Measurements from ENCODE around the gene CTTN. TPM values are rescaled to one million over a fixed set of nuclear protein-coding genes. Genes with fewer than 3 reads are reported as not detected.

CTTN gene
- total RNA-seq, 1 donor from 2014 or later = 211 TPM

- H3K36me3 Mint-ChIP-seq = peaks cover 16% of the 10 kb centered on the region
- TF ChIP-seq, protein P1, sequence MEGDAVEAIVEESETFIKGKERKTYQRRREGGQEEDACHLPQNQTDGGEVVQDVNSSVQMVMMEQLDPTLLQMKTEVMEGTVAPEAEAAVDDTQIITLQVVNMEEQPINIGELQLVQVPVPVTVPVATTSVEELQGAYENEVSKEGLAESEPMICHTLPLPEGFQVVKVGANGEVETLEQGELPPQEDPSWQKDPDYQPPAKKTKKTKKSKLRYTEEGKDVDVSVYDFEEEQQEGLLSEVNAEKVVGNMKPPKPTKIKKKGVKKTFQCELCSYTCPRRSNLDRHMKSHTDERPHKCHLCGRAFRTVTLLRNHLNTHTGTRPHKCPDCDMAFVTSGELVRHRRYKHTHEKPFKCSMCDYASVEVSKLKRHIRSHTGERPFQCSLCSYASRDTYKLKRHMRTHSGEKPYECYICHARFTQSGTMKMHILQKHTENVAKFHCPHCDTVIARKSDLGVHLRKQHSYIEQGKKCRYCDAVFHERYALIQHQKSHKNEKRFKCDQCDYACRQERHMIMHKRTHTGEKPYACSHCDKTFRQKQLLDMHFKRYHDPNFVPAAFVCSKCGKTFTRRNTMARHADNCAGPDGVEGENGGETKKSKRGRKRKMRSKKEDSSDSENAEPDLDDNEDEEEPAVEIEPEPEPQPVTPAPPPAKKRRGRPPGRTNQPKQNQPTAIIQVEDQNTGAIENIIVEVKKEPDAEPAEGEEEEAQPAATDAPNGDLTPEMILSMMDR (conservative IDR thresholded peaks at IDR 0.05) = no peak
- no peak for DNase-seq (ENCODE audit: extremely low spot score, unreplicated experiment)
Measured at GRCh38 chr11:70437111-70437784, 38.9 kb downstream of the CTTN start.

DNA sequence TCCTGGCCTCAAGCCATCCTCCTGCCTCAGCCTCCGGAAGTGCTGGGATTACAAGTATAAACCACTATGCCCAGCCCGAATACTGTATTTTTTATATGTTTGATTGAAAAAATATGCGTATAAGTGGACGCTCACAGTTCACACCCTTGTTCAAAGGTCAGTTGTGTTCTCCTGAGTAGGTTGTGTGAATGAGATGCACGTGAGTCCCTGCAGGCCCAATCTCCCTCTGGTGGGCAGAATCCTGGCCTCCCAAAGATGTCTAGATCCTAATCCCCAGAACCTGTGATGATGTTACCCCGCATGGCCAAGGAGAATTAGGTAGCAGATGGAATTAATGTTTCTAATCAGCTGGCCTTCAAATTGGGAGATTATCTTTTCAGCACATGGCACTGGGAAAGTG lies 41.9 kb downstream of the CTTN start:
- no peak for DNase-seq (ENCODE audit: extremely low spot score, unreplicated experiment)
- Mint-ChIP-seq H3K4me1 (ENCODE audit: unreplicated experiment) (no peaks in the 10 kb centered on the region), H3K27ac (no peak overlapping the region), H3K9me3 (no peaks in the 10 kb centered on the region), H3K27me3 (no peaks in the 10 kb centered on the region), H3K36me3 (peaks cover 7% of the 10 kb centered on the region), H3K4me3 (no peak overlapping the region)
- TF ChIP-seq, protein P1 (conservative IDR thresholded peaks at IDR 0.05) = peak; percentile 23

More at GRCh38 chr11:70437111-70437784, 38.9 kb downstream of the CTTN start:
- Mint-ChIP-seq H3K27ac (no peak overlapping the region), H3K4me3 (no peak overlapping the region), H3K4me1 (ENCODE audit: unreplicated experiment) (no peaks in the 10 kb centered on the region), H3K9me3 (no peaks in the 10 kb centered on the region), H3K27me3 (no peaks in the 10 kb centered on the region)

DNA sequence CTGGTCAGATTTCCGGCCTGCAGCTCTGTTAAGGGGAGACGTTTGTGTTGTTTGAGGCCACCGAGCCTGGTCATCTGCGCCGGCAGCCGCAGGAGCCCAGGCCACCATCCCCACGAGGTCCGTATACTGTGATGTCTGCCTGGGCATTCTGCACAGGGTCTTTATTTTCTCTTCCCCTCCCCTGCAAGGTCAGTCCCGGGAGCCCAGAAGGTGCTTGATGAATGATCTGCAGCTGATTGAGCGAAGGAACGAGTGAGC lies 45.4 kb downstream of the CTTN start:
- no peak overlapping the region for H3K27ac Mint-ChIP-seq

DNA sequence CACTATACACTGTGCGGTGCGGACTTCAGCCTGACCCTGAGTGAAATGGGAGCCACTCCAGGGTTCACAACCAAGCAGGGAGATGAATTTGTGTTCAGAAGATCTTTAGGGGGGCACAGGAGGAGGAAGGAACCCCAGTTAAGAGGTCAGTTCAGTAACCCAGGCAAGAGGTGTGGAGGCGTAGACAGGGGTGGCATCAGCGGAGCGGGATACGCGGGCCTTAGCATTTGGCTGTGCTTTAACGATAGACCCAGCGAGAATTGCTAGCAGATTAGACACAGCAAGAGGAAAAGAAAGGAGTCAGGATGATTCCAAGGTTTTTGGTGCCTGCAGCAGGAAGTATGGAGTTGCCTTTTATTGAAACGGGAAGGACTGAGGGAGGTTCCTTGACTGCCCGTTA lies 46.8 kb downstream of the CTTN start:
- Mint-ChIP-seq H3K4me3 (no peak overlapping the region), H3K36me3 (peaks cover 4% of the 10 kb centered on the region), H3K27ac (no peak overlapping the region), H3K27me3 (no peaks in the 10 kb centered on the region), H3K9me3 (peaks cover 15% of the 10 kb centered on the region), H3K4me1 (ENCODE audit: unreplicated experiment) (peaks cover 5% of the 10 kb centered on the region)
- TF ChIP-seq, protein P1 (conservative IDR thresholded peaks at IDR 0.05) = no peak
- DNase-seq (ENCODE audit: extremely low spot score, unreplicated experiment) = no peak

More for the DNA sequence above, 45.4 kb downstream of the CTTN start:
- Mint-ChIP-seq H3K4me1 (ENCODE audit: unreplicated experiment) (peaks cover 5% of the 10 kb centered on the region), H3K9me3 (peaks cover 5% of the 10 kb centered on the region), H3K36me3 (peaks cover 1% of the 10 kb centered on the region), H3K27me3 (no peaks in the 10 kb centered on the region), H3K4me3 (no peak overlapping the region)
- TF ChIP-seq, protein P1 (conservative IDR thresholded peaks at IDR 0.05) = no peak
- DNase-seq (ENCODE audit: extremely low spot score, unreplicated experiment) = no peak

DNA sequence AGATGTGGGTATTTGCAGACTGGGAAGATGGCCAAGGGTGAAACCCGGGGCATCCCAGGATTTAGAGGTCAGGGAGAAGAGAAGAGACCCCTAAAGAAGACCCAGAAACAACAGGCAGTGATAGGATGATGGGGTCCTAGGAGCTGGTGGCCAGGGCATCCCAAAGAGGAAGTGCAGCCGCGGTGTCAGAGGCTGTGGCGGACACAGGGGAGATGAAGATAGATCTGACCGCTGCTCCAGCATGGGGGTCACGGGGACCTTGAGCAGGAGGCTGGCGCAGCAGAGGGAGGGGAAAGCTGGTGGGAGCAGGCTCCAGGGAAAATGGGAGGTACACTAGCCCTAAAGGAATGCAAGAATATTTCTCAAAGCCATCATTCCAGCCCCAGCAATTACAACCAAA lies 47.3 kb downstream of the CTTN start:
- DNase-seq (ENCODE audit: extremely low spot score, unreplicated experiment) = no peak
- TF ChIP-seq, protein P1 (conservative IDR thresholded peaks at IDR 0.05) = no peak
- Mint-ChIP-seq H3K4me1 (ENCODE audit: unreplicated experiment) (peaks cover 5% of the 10 kb centered on the region), H3K4me3 (no peak overlapping the region), H3K36me3 (peaks cover 4% of the 10 kb centered on the region), H3K27me3 (no peaks in the 10 kb centered on the region), H3K9me3 (peaks cover 15% of the 10 kb centered on the region), H3K27ac (no peak overlapping the region)

Data from type B pancreatic cell (in vitro differentiated cells).